HEK293 (cell line): Measurements from ENCODE around the gene SYNM.

Source experiments
- CTCF ChIP-seq: fragments of 450-650 bp; formaldehyde crosslinking; IDR thresholded peaks from 2 replicates; pipeline ENCODE4 v1.5.1; 2016; ENCODE audit warnings: missing biosample characterization, missing genetic modification characterization
- IKZF3 ChIP-seq: fragments of 450-650 bp; IDR thresholded peaks from 2 replicates; pipeline ENCODE4 v1.5.0; 2018; ENCODE audit warnings: missing biosample characterization, mild to moderate bottlenecking, missing genetic modification characterization, moderate library complexity
- SP2 ChIP-seq: fragments of 450-650 bp; formaldehyde crosslinking; IDR thresholded peaks from 2 replicates; pipeline ENCODE4 v1.5.1; 2016; ENCODE audit warnings: missing biosample characterization, missing genetic modification characterization
- YY1 ChIP-seq: fragments of 450-650 bp; formaldehyde crosslinking; IDR thresholded peaks from 2 replicates; pipeline ENCODE4 v1.5.1; 2018; ENCODE audit warnings: missing biosample characterization, missing genetic modification characterization
- ZBTB7A ChIP-seq: fragments of 450-650 bp; formaldehyde crosslinking; IDR thresholded peaks from 2 replicates; pipeline ENCODE4 v1.5.1; 2016; ENCODE audit warnings: low read depth, missing biosample characterization, missing genetic modification characterization
- ZNF174 ChIP-seq: fragments of 450-650 bp; formaldehyde crosslinking; IDR thresholded peaks from 2 replicates; pipeline ENCODE4 v1.5.0; 2017; ENCODE audit warnings: missing biosample characterization, mild to moderate bottlenecking, missing genetic modification characterization
- ZNF76 ChIP-seq: fragments of 450-650 bp; formaldehyde crosslinking; IDR thresholded peaks from 2 replicates; pipeline ENCODE4; 2016; ENCODE audit warnings: low read depth, missing biosample characterization, missing genetic modification characterization, borderline replicate concordance

DNA sequence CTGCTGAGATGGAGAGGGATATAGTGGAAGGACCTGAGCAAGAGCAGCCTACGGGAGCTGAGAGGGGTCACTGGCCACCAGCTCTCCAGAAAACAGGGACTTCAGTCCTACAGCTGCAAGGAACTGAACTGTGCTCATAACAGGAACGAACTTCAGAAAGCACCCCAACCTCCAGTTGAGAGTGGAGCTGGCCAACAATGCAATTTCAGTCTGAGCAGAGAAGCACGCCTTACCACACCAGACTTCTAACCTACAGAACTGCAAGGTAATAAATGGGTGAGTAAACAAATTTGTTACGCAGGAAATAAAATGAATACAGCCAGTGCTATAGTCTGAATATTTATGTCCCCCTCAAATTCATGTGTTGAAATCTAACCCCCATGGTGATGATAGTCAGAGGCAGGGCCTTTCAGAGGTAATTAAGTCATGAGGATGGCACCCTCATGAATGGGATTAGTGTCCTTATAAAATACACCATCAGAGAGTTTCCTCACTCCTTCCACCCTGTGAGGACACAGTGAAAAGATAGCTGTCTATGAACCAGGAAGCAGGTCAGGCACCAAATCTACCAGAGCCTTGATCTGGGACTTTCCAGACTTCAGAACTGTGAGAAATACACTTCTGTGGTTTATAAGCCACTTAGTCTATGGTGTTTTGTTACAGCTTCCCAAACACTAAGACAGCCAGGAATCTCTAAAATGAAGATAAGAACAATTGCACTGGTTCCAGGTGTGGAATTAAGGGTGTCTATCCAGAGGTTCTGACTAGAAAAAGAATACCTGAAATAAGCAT is 58.6 kb downstream of the SYNM start:
- no peak for TF ChIP-seq IKZF3
- no peak for TF ChIP-seq ZBTB7A (tag by site-specific recombination)
- TF ChIP-seq CTCF = no peak
- TF ChIP-seq ZNF174 (tag by site-specific recombination) = no peak
- no peak for TF ChIP-seq YY1 (tag by site-specific recombination)
- TF ChIP-seq ZNF76 (tag by site-specific recombination) = no peak
- no peak for TF ChIP-seq SP2 (tag by site-specific recombination)
